IPS DF 19.7 (cell line): ENCODE results near the gene SMIM17.
"Not testable (repeated sequence)": the region's sequence is repeated elsewhere in the genome, so short reads cannot be mapped to it uniquely, and the experiment has no call there.

Experiments used
- DNase-seq: peaks from one replicate; pipeline ENCODE4 v3.0.0-alpha.2; 2013; ENCODE audit warnings: low read depth, low spot score

SMIM17 gene

GRCh38 chr19:56660381-56661107 is 17.6 kb downstream of the SMIM17 start:
- DNase-seq, result no peak

GRCh38 chr19:56661248-56661647 is 18.3 kb downstream of the SMIM17 start:
- DNase-seq, result no peak

GRCh38 chr19:56663931-56664500 is 21.1 kb downstream of the SMIM17 start:
- DNase-seq, result no peak

GRCh38 chr19:56664511-56664910 is 21.6 kb downstream of the SMIM17 start:
- DNase-seq, result no peak

GRCh38 chr19:56667311-56667870 is 24.4 kb downstream of the SMIM17 start:
- DNase-seq, result no peak

- DNase-seq, result no peak
Measured at GRCh38 chr19:56668676-56669075, 25.7 kb downstream of the SMIM17 start.

GRCh38 chr19:56670401-56670960 is 27.5 kb downstream of the SMIM17 start:
- DNase-seq, result no peak

- no peak for DNase-seq
Measured at GRCh38 chr19:56670961-56671612, 28.1 kb downstream of the SMIM17 start.

GRCh38 chr19:56671613-56671994 is 28.6 kb downstream of the SMIM17 start, which contains the start of gene ZNF835:
ZNF835 (minus strand) TSS chr19:56671757; CDS start chr19:56665198, 6,559 bp downstream.
- peak; percentile 12 for DNase-seq

GRCh38 chr19:56672610-56673009 is 29.7 kb downstream of the SMIM17 start:
- DNase-seq, result not testable (repeated sequence)

- DNase-seq, result no peak
Measured at GRCh38 chr19:56678205-56678604, 35.2 kb downstream of the SMIM17 start.

- DNase-seq, result no peak
Measured at GRCh38 chr19:56681702-56682101, 38.7 kb downstream of the SMIM17 start.

GRCh38 chr19:56683116-56683515 is 40.2 kb downstream of the SMIM17 start:
- no peak for DNase-seq

GRCh38 chr19:56687031-56687430 is 44.1 kb downstream of the SMIM17 start:
- DNase-seq, result no peak

GRCh38 chr19:56689198-56689597 is 46.2 kb downstream of the SMIM17 start:
- DNase-seq, result no peak

GRCh38 chr19:56690670-56691069 is 47.7 kb downstream of the SMIM17 start:
- DNase-seq, result no peak

GRCh38 chr19:56692206-56692895 is 49.4 kb downstream of the SMIM17 start:
- no peak for DNase-seq

GRCh38 chr19:56699552-56699951 is 56.6 kb downstream of the SMIM17 start:
- DNase-seq, result no peak

- DNase-seq, result no peak
Measured at GRCh38 chr19:56701895-56702294, 58.9 kb downstream of the SMIM17 start.

GRCh38 chr19:56705939-56706338 is 63.0 kb downstream of the SMIM17 start:
- no peak for DNase-seq
